ENCODE measurements around the gene FAM98C. TPM values are rescaled to one million over a fixed set of nuclear protein-coding genes. Genes with fewer than 3 reads are reported as not detected.
"Not testable (repeated sequence)": the region's sequence is repeated elsewhere in the genome, so short reads cannot be mapped to it uniquely, and the experiment has no call there.

FAM98C gene
- total and polyA plus RNA-seq, 3 experiments from 2014 or later: 16.8 to 25.2 (median 17.8) TPM

- DNase-seq: no peak
- no peaks in the 10 kb centered on the region for H3K27me3 ChIP-seq (ENCODE audit: insufficient read depth, low read length, poor library complexity, severe bottlenecking)
- H3K4me3 ChIP-seq (ENCODE audit: low read length): no peak overlapping the region
- no peak overlapping the region for H3K27ac ChIP-seq (ENCODE audit: low read depth, low read length)
- ChIA-PET POLR2A (no interaction called here), CTCF (interaction anchor here (3.0 kb wide), 1 partner anchor 26 kb away, joined by 37 read pairs; the partner anchor contains the start of gene PSMD8)
- peaks cover 14% of the 10 kb centered on the region for H3K4me1 ChIP-seq (ENCODE audit: insufficient read depth, low read length)
- H3K9me3 ChIP-seq (ENCODE audit: low read length): no peaks in the 10 kb centered on the region
- no peak overlapping the region for H3K27ac Mint-ChIP-seq
- H3K9me3 Mint-ChIP-seq: no peaks in the 10 kb centered on the region
- H3K36me3 Mint-ChIP-seq: peaks cover 0 to 10% (median 0%) of the 10 kb centered on the region in 3 donors
- peaks cover 24 to 35% (median 26%) of the 10 kb centered on the region in 3 donors for H3K4me1 Mint-ChIP-seq
- H3K27me3 Mint-ChIP-seq: peaks cover 0 to 8% of the 10 kb centered on the region in 2 donors
- peak overlapping the region in 2 of 7 donors; percentile 23 to 66 for H3K4me3 Mint-ChIP-seq
- peaks cover 10% of the 10 kb centered on the region for H3K36me3 ChIP-seq (ENCODE audit: insufficient read depth, low read length)
Observed at GRCh38 chr19:38401148-38401547, 1.7 kb upstream of the FAM98C start.

DNA sequence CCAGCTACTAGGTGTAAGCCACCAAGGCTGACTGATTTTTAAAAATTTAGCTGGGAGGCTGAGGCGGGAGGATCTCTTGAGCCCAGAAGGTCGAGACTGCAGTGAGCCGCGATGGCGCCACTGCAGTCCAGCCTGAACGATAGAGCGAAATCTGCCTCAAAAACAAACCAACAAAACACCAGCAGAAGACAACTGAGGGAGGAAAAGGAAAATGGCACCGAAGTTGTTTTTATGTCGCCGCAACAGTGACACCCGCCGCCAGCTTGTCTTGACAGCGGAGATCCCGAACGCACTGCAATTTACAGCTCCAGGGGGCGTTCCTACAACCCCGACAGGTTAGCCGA, 298 bp upstream of the FAM98C start:
- H3K9me3 ChIP-seq (ENCODE audit: low read length): no peaks in the 10 kb centered on the region
- Mint-ChIP-seq H3K4me3 (peak overlapping the region; percentile 89 to 98 (median 92)), H3K36me3 (peaks cover 0 to 19% (median 6%) of the 10 kb centered on the region in 3 donors), H3K9me3 (no peaks in the 10 kb centered on the region), H3K4me1 (peaks cover 13 to 27% (median 20%) of the 10 kb centered on the region in 3 donors), H3K27me3 (peaks cover 0 to 8% of the 10 kb centered on the region in 2 donors), H3K27ac (peak overlapping the region; percentile 80 to 96 (median 93))
- H3K36me3 ChIP-seq (ENCODE audit: insufficient read depth, low read length): peaks cover 18% of the 10 kb centered on the region
- peaks cover 10% of the 10 kb centered on the region for H3K4me1 ChIP-seq (ENCODE audit: insufficient read depth, low read length)
- ChIA-PET CTCF (interaction anchor here (0.6 to 3.7 kb wide), 56 partner anchors 8 to 531 kb away, joined by 3 to 51 read pairs (median 4); partner anchors contain the start of genes ACTN4, CAPN12, CATSPERG and EIF3K), POLR2A (interaction anchor here (0.6 to 2.4 kb wide), 14 partner anchors 8 to 528 kb away, joined by 3 to 25 read pairs (median 5); partner anchors contain the start of genes ACTN4, CATSPERG, EIF3K and GGN)
- H3K27ac ChIP-seq (ENCODE audit: low read depth, low read length): peak overlapping the region; percentile 62
- DNase-seq: no peak
- H3K4me3 ChIP-seq (ENCODE audit: low read length): peak overlapping the region; percentile 66
- H3K27me3 ChIP-seq (ENCODE audit: insufficient read depth, low read length, poor library complexity, severe bottlenecking): no peaks in the 10 kb centered on the region

DNA sequence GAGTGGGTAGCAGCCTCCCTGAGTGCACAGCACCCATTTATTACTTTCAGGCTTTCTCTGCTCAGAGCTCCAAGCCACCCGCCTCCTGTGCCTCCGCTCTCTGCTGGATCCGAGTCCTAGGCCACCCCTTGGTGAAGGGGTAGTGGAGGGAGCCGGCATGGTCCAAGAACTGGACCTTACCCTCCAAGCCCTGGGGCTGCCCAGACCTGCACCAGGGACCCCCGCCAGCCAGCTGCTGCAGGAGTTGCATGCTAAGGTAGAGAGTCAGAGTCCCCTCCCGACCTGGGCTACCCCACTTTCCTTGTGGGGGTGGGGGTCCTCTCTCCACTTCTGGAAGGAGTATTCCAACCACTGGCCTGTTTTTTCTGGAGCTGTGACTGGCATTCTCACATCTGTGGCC, 2.0 kb downstream of the FAM98C start:
- Mint-ChIP-seq H3K36me3 (peaks cover 0 to 28% (median 8%) of the 10 kb centered on the region in 3 donors), H3K9me3 (no peaks in the 10 kb centered on the region), H3K27ac (no peak overlapping the region), H3K4me1 (peaks cover 13 to 27% (median 20%) of the 10 kb centered on the region in 3 donors), H3K4me3 (peak overlapping the region in 6 of 7 donors; percentile 61 to 92 (median 86)), H3K27me3 (peaks cover 0 to 4% of the 10 kb centered on the region in 2 donors)
- Histone ChIP-seq H3K27ac (ENCODE audit: low read depth, low read length) (no peak overlapping the region), H3K9me3 (ENCODE audit: low read length) (no peaks in the 10 kb centered on the region), H3K36me3 (ENCODE audit: insufficient read depth, low read length) (peaks cover 18% of the 10 kb centered on the region), H3K4me1 (ENCODE audit: insufficient read depth, low read length) (peaks cover 10% of the 10 kb centered on the region), H3K4me3 (ENCODE audit: low read length) (no peak overlapping the region), H3K27me3 (ENCODE audit: insufficient read depth, low read length, poor library complexity, severe bottlenecking) (no peaks in the 10 kb centered on the region)
- ChIA-PET POLR2A (no interaction called here), CTCF (interaction anchor here (2.5 to 3.7 kb wide), 3 partner anchors 10 to 524 kb away, joined by 19 to 51 read pairs (median 23); partner anchors contain the start of genes MRPS12 and SARS2)
- DNase-seq: no peak

- Mint-ChIP-seq H3K4me3 (peak overlapping the region in 6 of 7 donors; percentile 29 to 83 (median 54)), H3K36me3 (peaks cover 0 to 28% (median 8%) of the 10 kb centered on the region in 3 donors), H3K27me3 (peaks cover 0 to 2% of the 10 kb centered on the region in 2 donors), H3K4me1 (peaks cover 13 to 27% (median 20%) of the 10 kb centered on the region in 3 donors), H3K9me3 (no peaks in the 10 kb centered on the region), H3K27ac (peak overlapping the region in 2 of 8 donors; percentile 26 to 58)
- DNase-seq: no peak
- POLR2A ChIA-PET: no interaction called here
- H3K4me3 ChIP-seq (ENCODE audit: low read length): no peak overlapping the region
- peaks cover 10% of the 10 kb centered on the region for H3K4me1 ChIP-seq (ENCODE audit: insufficient read depth, low read length)
- no peak overlapping the region for H3K27ac ChIP-seq (ENCODE audit: low read depth, low read length)
- no peaks in the 10 kb centered on the region for H3K9me3 ChIP-seq (ENCODE audit: low read length)
- peaks cover 18% of the 10 kb centered on the region for H3K36me3 ChIP-seq (ENCODE audit: insufficient read depth, low read length)
- no peaks in the 10 kb centered on the region for H3K27me3 ChIP-seq (ENCODE audit: insufficient read depth, low read length, poor library complexity, severe bottlenecking)
- CTCF ChIA-PET: interaction anchor here (2.9 to 3.7 kb wide), 2 partner anchors 11 to 524 kb away, joined by 19 to 51 read pairs; partner anchors contain the start of genes MRPS12 and SARS2
Observed at GRCh38 chr19:38405276-38405675, 2.4 kb downstream of the FAM98C start.

- POLR2A ChIA-PET: no interaction called here
Observed at GRCh38 chr19:38409631-38410133, 6.8 kb downstream of the FAM98C start.

DNA sequence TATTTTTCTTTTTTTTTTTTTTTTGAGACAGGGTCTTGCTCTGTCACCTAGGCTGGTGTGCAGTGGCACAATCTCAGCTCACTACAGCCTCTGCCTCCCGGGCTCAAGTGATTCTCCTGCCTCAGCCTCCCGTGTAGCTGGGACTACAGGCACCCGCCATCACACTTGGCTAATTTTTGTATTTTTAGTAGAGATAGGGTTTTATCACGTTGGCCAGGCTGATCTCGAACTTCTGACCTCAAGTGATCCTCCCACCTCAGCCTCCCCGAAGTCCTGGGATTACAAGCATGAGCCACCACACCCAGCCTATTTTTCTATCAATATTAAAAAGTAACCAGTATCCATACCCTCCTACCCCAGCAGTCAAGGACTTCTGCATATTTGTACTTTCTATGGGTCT, 7.5 kb downstream of the FAM98C start:
- POLR2A ChIA-PET; H3K27ac ChIP-seq (ENCODE audit: low read depth, low read length); H3K36me3 ChIP-seq (ENCODE audit: insufficient read depth, low read length); H3K4me1 ChIP-seq (ENCODE audit: insufficient read depth, low read length); H3K9me3 ChIP-seq (ENCODE audit: low read length); H3K4me3 ChIP-seq (ENCODE audit: low read length); DNase-seq; H3K9me3 Mint-ChIP-seq; H3K4me1 Mint-ChIP-seq; H3K4me3 Mint-ChIP-seq; H3K27me3 Mint-ChIP-seq; H3K27me3 ChIP-seq (ENCODE audit: insufficient read depth, low read length, poor library complexity, severe bottlenecking): not testable (repeated sequence)
- peak overlapping the region in 1 of 8 donors; percentile 62 for H3K27ac Mint-ChIP-seq
- CTCF ChIA-PET: interaction anchor here (1.7 kb wide), 1 partner anchor 8 kb away, joined by 5 read pairs; the partner anchor contains the start of gene FAM98C
- H3K36me3 Mint-ChIP-seq: peaks cover 0 to 20% (median 8%) of the 10 kb centered on the region in 3 donors

More at GRCh38 chr19:38409631-38410133, 6.8 kb downstream of the FAM98C start:
- DNase-seq: no peak
- H3K9me3 ChIP-seq (ENCODE audit: low read length): no peaks in the 10 kb centered on the region
- CTCF ChIA-PET: no interaction called here
- no peak overlapping the region for H3K27ac ChIP-seq (ENCODE audit: low read depth, low read length)
- H3K27me3 ChIP-seq (ENCODE audit: insufficient read depth, low read length, poor library complexity, severe bottlenecking): no peaks in the 10 kb centered on the region
- no peak overlapping the region for H3K4me3 ChIP-seq (ENCODE audit: low read length)
- Mint-ChIP-seq H3K4me1 (peaks cover 6 to 7% (median 7%) of the 10 kb centered on the region in 3 donors), H3K9me3 (no peaks in the 10 kb centered on the region), H3K27ac (peak overlapping the region in 2 of 8 donors; percentile 62 to 81), H3K27me3 (no peaks in the 10 kb centered on the region), H3K4me3 (no peak overlapping the region), H3K36me3 (peaks cover 0 to 25% (median 8%) of the 10 kb centered on the region in 3 donors)
- H3K4me1 ChIP-seq (ENCODE audit: insufficient read depth, low read length): no peaks in the 10 kb centered on the region
- peaks cover 16% of the 10 kb centered on the region for H3K36me3 ChIP-seq (ENCODE audit: insufficient read depth, low read length)

DNA sequence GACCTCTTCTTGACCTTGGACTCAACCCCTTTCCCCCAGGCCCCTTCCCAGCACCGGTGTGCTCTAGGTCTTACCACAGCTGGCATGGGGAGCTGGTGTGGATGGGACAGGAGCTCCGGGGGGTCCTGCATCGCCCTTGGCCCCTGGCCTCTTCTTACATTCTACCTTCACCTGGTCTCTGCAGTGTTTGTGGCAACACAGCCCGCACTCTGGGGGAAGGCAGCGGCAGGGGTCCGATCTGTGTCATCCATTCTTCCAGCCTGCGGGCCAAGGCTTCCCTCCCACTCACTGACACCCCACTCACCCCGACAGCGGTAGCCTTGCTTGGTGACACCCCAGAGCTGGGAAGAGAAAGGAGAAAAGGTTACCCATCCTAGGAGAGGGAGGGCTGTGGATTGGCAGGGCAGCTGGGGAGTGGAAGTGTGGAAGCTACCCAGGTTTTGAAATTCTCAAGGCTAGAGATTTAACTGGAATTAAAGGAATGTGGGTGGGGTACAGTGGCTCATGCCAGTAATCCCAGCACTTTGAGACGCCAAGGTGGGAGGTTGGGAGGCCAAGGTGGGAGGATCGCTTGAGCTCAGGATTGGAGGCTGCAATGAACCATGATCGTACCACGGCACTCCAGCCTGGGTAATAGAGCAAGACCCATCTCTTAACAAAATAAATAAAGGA, 8.3 kb downstream of the FAM98C start:
- Mint-ChIP-seq H3K27ac (no peak overlapping the region), H3K4me1 (no peaks in the 10 kb centered on the region), H3K4me3 (no peak overlapping the region), H3K9me3 (no peaks in the 10 kb centered on the region), H3K27me3 (no peaks in the 10 kb centered on the region), H3K36me3 (peaks cover 0 to 18% (median 8%) of the 10 kb centered on the region in 3 donors)
- Histone ChIP-seq H3K27ac (ENCODE audit: low read depth, low read length) (no peak overlapping the region), H3K27me3 (ENCODE audit: insufficient read depth, low read length, poor library complexity, severe bottlenecking) (no peaks in the 10 kb centered on the region), H3K4me3 (ENCODE audit: low read length) (no peak overlapping the region), H3K36me3 (ENCODE audit: insufficient read depth, low read length) (peaks cover 8% of the 10 kb centered on the region), H3K9me3 (ENCODE audit: low read length) (no peaks in the 10 kb centered on the region), H3K4me1 (ENCODE audit: insufficient read depth, low read length) (no peaks in the 10 kb centered on the region)
- DNase-seq: no peak
- POLR2A ChIA-PET: no interaction called here
- CTCF ChIA-PET: interaction anchor here (1.7 kb wide), 1 partner anchor 8 kb away, joined by 5 read pairs; the partner anchor contains the start of gene FAM98C

DNA sequence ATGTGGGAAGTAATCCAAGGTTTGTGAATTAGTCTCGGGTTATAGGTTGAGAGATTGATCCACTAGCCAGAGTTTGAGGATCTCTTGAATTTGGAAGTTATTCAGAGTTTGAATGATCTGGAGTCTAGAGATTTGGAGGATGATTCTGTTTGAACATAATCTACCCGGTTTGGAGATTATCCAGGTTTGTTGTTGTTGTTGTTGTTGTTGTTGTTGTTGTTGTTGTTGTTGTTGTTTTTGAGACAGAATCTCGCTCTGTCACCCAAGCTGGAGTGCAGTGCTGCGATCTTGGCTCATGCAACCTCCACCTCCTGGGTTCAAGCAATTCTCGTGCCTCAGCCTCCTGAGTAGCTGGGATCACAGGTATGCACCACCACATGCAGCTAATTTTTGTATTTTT, 9.0 kb downstream of the FAM98C start:
- H3K9me3 ChIP-seq (ENCODE audit: low read length); H3K36me3 ChIP-seq (ENCODE audit: insufficient read depth, low read length); POLR2A ChIA-PET; H3K4me3 Mint-ChIP-seq; H3K4me3 ChIP-seq (ENCODE audit: low read length); H3K27me3 ChIP-seq (ENCODE audit: insufficient read depth, low read length, poor library complexity, severe bottlenecking); H3K27ac Mint-ChIP-seq; H3K4me1 ChIP-seq (ENCODE audit: insufficient read depth, low read length); H3K9me3 Mint-ChIP-seq; H3K27me3 Mint-ChIP-seq; H3K27ac ChIP-seq (ENCODE audit: low read depth, low read length); H3K4me1 Mint-ChIP-seq; DNase-seq: not testable (repeated sequence)
- H3K36me3 Mint-ChIP-seq: peaks cover 0 to 15% (median 6%) of the 10 kb centered on the region in 3 donors
- CTCF ChIA-PET: interaction anchor here (1.7 kb wide), 1 partner anchor 9 kb away, joined by 5 read pairs; the partner anchor contains the start of gene FAM98C
